Endodermal cell (in vitro differentiated cells): ENCODE measurements around the gene ARHGEF39. TPM values are rescaled to one million over a fixed set of nuclear protein-coding genes. Genes with fewer than 3 reads are reported as not detected.

Experiments used
- DNase-seq: peaks from one replicate; pipeline ENCODE4 v3.0.0-alpha.2; 2017
- H3K27ac ChIP-seq: 2 replicates; pipeline ENCODE4 v1.5.1; 2013; ENCODE audit warnings: mild to moderate bottlenecking, low read depth, low read length, moderate library complexity
- H3K27me3 ChIP-seq: 2 replicates; pipeline ENCODE4 v1.6.1; 2013; ENCODE audit warnings: mild to moderate bottlenecking, low read length, moderate library complexity; ENCODE audit not compliant: insufficient read depth, control insufficient read depth, poor library complexity, severe bottlenecking
- H3K36me3 ChIP-seq: 2 replicates; pipeline ENCODE4 v1.7.0; 2013; ENCODE audit warnings: mild to moderate bottlenecking, low read length, moderate library complexity; ENCODE audit not compliant: control insufficient read depth, insufficient read depth
- H3K4me1 ChIP-seq: one replicate; pipeline ENCODE4 v1.7.0; 2013; ENCODE audit warnings: low read length; ENCODE audit not compliant: control insufficient read depth, insufficient read depth
- H3K4me3 ChIP-seq: 2 replicates; pipeline ENCODE4 v1.5.1; 2013; ENCODE audit warnings: mild to moderate bottlenecking, low read length, moderate library complexity
- H3K9ac ChIP-seq: 2 replicates; pipeline ENCODE4 v1.6.1; 2013; ENCODE audit warnings: mild to moderate bottlenecking, low read length, moderate library complexity; ENCODE audit not compliant: poor library complexity, severe bottlenecking; ENCODE audit errors: extremely low read depth
- H3K9me3 ChIP-seq: 2 replicates; pipeline ENCODE4 v1.6.1; 2013; ENCODE audit warnings: mild to moderate bottlenecking, low read length, moderate library complexity; ENCODE audit not compliant: control insufficient read depth
- H3K27ac Mint-ChIP-seq: 2 replicates; pipeline ENCODE4 v1.8.0; 2020; ENCODE audit warnings: mixed read lengths
- H3K27me3 Mint-ChIP-seq: 2 replicates; pipeline ENCODE4 v1.8.0; 2021; ENCODE audit warnings: mild to moderate bottlenecking, mixed read lengths; ENCODE audit not compliant: insufficient read depth
- H3K36me3 Mint-ChIP-seq: 2 replicates; pipeline ENCODE4 v1.8.0; 2020; ENCODE audit warnings: low read depth, mixed read lengths
- H3K4me1 Mint-ChIP-seq: 2 replicates; pipeline ENCODE4 v1.8.0; 2020; ENCODE audit warnings: mixed read lengths
- H3K4me3 Mint-ChIP-seq: 2 replicates; pipeline ENCODE4 v1.8.0; 2020; ENCODE audit warnings: mild to moderate bottlenecking, moderate library complexity, mixed read lengths
- H3K9me3 Mint-ChIP-seq: 2 replicates; pipeline ENCODE4 v1.8.0; 2020; ENCODE audit warnings: mild to moderate bottlenecking, mixed read lengths
- WGBS, 2 experiments: methylation state at CpG; one replicate each; pipeline versions ENCODE4 v1.1.5 to v1.1.7; 2013; ENCODE audit warnings: missing lambda C conversion rate in 2 of 2, mixed read lengths in 1 of 2; ENCODE audit not compliant: insufficient coverage in 1 of 2, insufficient read length in 1 of 2; 5-methylcytosine and 5-hydroxymethylcytosine counted together
- total RNA-seq, 2 donors: library from RNA; stranded (reverse); fragmentation: NEBNext Ultra II Directional in 1 of 2; extraction: Animal tissue kit (Norgen Biotek cat#: 25700) in 1 of 2; gene quantifications; 2 replicates in 1 of 2; 3 replicates in 1 of 2; pipeline ENCODE4 v1.2.1, GENCODE V29; 2021
- TF ChIP-seq, protein P1 (sequence below): fragments of 200-600 bp; sonication (generic); conservative IDR thresholded peaks from 2 replicates; pipeline ENCODE4 v1.5.0; 2021; ENCODE audit warnings: antibody characterized with exemption, mild to moderate bottlenecking

Gene ARHGEF39
- total RNA-seq, 2 donors from 2014 or later = 22.1 to 36.4 TPM

- DNase-seq = no peak
- H3K27me3 Mint-ChIP-seq = no peaks in the 10 kb centered on the region
- H3K4me3 Mint-ChIP-seq = no peak overlapping the region
- no peak overlapping the region for H3K9ac ChIP-seq
- no peak overlapping the region for H3K27ac ChIP-seq
- H3K4me1 ChIP-seq = peaks cover 10% of the 10 kb centered on the region
- TF ChIP-seq, protein P1, sequence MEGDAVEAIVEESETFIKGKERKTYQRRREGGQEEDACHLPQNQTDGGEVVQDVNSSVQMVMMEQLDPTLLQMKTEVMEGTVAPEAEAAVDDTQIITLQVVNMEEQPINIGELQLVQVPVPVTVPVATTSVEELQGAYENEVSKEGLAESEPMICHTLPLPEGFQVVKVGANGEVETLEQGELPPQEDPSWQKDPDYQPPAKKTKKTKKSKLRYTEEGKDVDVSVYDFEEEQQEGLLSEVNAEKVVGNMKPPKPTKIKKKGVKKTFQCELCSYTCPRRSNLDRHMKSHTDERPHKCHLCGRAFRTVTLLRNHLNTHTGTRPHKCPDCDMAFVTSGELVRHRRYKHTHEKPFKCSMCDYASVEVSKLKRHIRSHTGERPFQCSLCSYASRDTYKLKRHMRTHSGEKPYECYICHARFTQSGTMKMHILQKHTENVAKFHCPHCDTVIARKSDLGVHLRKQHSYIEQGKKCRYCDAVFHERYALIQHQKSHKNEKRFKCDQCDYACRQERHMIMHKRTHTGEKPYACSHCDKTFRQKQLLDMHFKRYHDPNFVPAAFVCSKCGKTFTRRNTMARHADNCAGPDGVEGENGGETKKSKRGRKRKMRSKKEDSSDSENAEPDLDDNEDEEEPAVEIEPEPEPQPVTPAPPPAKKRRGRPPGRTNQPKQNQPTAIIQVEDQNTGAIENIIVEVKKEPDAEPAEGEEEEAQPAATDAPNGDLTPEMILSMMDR = no peak
- H3K9me3 ChIP-seq = no peaks in the 10 kb centered on the region
- H3K36me3 Mint-ChIP-seq = peaks cover 54% of the 10 kb centered on the region
- no peaks in the 10 kb centered on the region for H3K27me3 ChIP-seq
- H3K36me3 ChIP-seq = peaks cover 59% of the 10 kb centered on the region
- WGBS, 2 experiments = 91 to 95% methylated on average over 9 to 11 of the region's 11 CpGs
- H3K4me3 ChIP-seq = peak overlapping the region; percentile 96
- H3K9me3 Mint-ChIP-seq = no peaks in the 10 kb centered on the region
- peaks cover 33% of the 10 kb centered on the region for H3K4me1 Mint-ChIP-seq
- H3K27ac Mint-ChIP-seq = no peak overlapping the region
Measured at GRCh38 chr9:35686222-35687203, 21.5 kb upstream of the ARHGEF39 start.

- H3K36me3 ChIP-seq = peaks cover 59% of the 10 kb centered on the region
- no peaks in the 10 kb centered on the region for H3K9me3 Mint-ChIP-seq
- H3K4me1 Mint-ChIP-seq = peaks cover 42% of the 10 kb centered on the region
- H3K4me1 ChIP-seq = peaks cover 14% of the 10 kb centered on the region
- no peak overlapping the region for H3K27ac ChIP-seq
- H3K27ac Mint-ChIP-seq = no peak overlapping the region
- peaks cover 54% of the 10 kb centered on the region for H3K36me3 Mint-ChIP-seq
- no peaks in the 10 kb centered on the region for H3K9me3 ChIP-seq
- H3K27me3 ChIP-seq = no peaks in the 10 kb centered on the region
- TF ChIP-seq, protein P1 = no peak
- no peak overlapping the region for H3K4me3 Mint-ChIP-seq
- DNase-seq = no peak
- no peak overlapping the region for H3K9ac ChIP-seq
- H3K27me3 Mint-ChIP-seq = no peaks in the 10 kb centered on the region
- WGBS, 2 experiments = 94 to 95% methylated on average over 7 to 13 of the region's 13 CpGs
- H3K4me3 ChIP-seq = no peak overlapping the region
Measured at GRCh38 chr9:35685506-35685905, 20.5 kb upstream of the ARHGEF39 start.

DNA sequence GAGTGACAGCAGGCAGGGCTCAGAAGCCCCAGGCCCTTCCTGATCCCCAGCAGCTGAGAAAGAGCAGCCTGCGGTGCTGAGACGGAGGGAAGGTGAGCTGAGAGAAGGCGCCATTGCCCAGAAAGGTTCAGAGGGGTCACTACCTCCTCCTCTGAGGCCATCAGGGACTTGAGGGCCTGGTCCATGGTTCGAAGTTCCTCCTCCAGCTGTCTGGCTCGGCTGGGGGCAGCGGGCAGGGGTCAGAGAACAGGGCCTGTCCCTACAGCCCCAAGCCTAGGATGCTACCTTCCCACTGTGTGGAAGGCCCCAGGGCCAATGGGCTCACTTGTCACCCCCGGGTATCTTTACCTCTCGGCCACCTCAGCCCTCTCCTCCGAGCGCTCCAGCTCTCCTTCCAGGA, 19.9 kb upstream of the ARHGEF39 start:
- Mint-ChIP-seq H3K27ac (no peak overlapping the region), H3K4me1 (peaks cover 46% of the 10 kb centered on the region), H3K27me3 (no peaks in the 10 kb centered on the region), H3K4me3 (no peak overlapping the region), H3K9me3 (no peaks in the 10 kb centered on the region), H3K36me3 (peaks cover 54% of the 10 kb centered on the region)
- Histone ChIP-seq H3K36me3 (peaks cover 59% of the 10 kb centered on the region), H3K4me3 (no peak overlapping the region), H3K9me3 (no peaks in the 10 kb centered on the region), H3K9ac (no peak overlapping the region), H3K4me1 (peaks cover 16% of the 10 kb centered on the region), H3K27me3 (no peaks in the 10 kb centered on the region), H3K27ac (no peak overlapping the region)
- WGBS, 2 experiments = 93 to 98% methylated on average over 6 to 10 of the region's 10 CpGs
- TF ChIP-seq, protein P1 = no peak
- DNase-seq = no peak
